NCI-H2196 treated with DMSO at 0.1 percent for 48 hours (cell line): ENCODE measurements around the gene EID3.
A peak's percentile ranks its signal among the peaks of the same experiment; 100 is the strongest.
"Not testable (repeated sequence)": the region's sequence is repeated elsewhere in the genome, so short reads cannot be mapped to it uniquely, and the experiment has no call there.

Experiments
- DNase-seq: peaks from one replicate; lab custom pipeline; 2025; ENCODE audit not compliant: unreplicated experiment; lab: John Stamatoyannopoulos, UW

EID3 gene

DNA sequence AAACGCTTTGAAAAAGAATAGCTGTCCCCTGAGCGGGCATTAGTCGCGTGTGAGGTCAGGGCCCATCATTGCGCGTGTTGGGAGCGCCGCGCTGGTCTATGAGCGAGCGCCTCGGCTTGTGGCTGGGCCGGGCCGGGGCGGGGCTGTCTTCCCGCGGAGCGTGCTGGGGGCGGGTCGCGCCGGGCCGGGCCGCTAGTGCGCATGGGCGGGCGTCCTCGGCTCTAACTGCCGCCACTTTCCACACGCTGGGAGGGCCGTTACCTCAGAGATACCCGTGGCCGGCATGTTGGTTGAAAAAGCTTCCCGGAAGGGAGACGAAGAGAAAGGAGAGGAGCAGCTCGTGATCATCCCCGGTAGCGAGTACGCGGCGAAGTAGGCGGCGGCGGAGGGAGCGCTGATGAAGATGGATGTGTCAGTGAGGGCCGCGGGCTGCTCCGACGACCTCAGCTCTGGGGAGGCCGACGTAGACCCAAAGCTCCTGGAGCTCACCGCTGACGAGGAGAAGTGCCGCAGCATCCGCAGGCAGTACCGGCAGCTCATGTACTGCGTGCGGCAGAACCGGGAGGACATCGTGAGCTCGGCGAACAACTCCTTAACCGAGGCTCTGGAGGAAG lies at the start of gene EID3:
EID3 (plus strand) TSS at position 202 of the 614 bp plus-strand sequence; CDS start at position 398, 196 bp downstream.
- DNase-seq = no peak

DNA sequence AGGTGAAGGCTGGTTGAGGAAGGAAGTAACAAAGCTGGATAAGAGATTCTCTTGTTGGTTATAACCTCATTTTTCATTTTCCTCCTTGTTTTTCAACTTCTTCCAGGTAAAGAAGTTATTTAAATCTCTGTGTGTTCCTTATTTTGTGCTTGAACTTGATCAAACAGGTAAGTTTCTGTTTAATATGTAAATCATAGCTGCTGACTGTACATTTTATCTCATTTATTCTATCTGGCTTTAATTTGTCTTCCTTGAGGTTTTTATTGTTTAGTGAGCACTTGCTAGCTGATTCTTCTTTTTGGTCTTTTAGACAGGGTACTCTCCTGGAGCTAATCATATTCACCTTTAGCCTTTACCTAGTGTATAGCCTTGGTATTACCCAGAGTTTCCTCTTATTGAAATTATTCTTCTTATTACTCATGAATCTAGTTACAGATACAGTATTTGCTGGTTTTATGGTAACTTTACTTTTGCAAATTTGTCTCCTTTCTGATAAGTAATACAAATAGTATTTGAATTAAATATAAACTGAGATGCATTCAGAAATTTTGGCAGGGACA lies 45.5 kb upstream of the EID3 start:
- DNase-seq = no peak

DNA sequence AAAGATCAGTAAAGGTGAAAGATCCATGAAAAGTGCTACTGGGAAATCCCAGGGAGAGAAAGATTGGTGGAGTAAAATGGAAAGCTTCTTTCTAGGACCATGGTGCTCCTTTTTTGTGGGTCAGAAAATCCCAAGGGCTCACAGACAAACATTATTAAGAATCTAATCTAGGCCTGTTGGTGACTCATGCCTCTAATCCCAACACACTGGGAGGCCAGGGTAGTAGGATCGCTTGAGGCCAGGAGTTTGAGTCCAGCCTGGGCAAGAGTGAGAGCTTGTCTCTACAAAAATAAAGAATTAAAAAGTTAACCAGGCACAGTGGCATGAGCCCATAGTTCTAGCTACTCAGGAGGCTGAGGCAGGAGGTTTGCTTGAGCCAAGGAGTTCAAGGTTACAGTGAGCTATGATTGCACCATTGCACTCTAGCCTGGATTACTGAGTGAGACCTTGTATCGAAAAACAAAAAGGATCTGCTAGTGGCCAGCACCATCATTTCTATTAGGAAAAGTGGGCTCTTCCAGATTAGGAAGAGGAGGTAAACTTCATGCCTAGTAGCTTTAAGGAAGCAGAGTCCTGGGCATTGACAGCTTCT lies 45.0 kb upstream of the EID3 start:
- no peak for DNase-seq

GRCh38 chr12:104263026-104263425 lies 40.5 kb upstream of the EID3 start:
- DNase-seq = no peak

DNA sequence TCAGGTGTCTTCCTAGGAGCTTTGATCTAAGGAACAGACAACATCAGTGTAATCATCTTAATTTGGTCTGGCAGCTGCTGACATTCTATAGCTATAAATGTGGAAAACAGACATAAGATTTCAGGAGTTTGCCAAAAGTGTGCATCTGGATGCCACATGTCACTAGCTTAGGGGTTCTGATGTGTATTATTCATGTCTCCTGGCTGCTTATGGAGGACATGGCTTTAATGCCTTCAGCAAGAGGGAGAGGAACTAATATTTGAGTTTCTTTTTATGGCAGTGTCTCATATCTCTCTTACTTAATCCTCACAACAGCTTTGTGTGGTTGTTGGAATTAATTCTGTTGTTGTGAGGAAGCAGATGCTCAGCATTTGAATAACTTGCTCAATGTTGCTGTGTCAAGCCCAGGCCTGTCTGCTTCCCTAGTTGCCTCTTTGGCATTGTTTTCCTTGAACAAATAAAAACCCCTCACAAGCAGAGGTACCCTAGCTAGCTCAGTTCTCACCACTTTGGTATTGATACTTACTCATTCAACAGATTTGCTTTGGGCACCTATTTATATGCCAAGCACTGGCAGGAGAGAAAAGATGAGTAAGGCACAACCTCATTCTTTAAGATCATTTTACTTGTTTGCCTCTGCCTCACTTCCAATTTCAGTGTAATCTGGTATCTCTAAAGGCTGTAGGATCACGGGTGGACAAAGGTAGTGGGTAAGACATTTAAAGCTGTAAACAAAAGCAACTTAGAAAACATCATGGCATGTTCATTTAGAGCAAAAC lies 39.8 kb upstream of the EID3 start:
- peak; percentile 28 for DNase-seq

DNA sequence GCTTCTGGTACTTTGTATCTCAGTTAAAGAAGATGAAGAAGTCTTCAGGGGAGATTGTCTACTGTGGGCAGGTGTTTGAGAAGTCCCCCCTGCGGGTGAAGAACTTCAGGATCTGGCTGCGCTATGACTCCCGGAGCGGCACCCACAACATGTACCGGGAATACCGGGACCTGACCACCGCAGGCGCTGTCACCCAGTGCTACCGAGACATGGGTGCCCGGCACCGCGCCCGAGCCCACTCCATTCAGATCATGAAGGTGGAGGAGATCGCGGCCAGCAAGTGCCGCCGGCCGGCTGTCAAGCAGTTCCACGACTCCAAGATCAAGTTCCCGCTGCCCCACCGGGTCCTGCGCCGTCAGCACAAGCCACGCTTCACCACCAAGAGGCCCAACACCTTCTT lies 38.1 kb upstream of the EID3 start:
- not testable (repeated sequence) for DNase-seq

DNA sequence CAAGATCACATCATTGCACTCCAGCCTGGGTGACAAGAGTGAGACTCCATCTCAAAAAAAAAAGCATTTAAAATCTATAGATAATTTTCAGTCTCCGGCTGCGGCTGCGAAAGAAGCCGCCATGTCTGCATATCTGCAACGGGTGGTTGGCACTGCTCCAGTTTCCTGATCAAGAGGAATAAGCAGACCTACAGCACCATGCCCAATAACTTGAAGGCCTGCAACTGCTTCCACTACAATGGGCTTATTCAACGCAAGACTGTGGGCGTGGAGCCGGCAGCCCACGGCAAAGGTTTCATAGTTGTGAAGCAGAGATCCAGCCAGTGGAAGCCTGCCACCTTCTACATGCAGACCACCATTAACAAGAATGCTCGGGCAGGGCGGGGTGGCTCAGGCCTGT lies 30.6 kb upstream of the EID3 start:
- DNase-seq = no peak

DNA sequence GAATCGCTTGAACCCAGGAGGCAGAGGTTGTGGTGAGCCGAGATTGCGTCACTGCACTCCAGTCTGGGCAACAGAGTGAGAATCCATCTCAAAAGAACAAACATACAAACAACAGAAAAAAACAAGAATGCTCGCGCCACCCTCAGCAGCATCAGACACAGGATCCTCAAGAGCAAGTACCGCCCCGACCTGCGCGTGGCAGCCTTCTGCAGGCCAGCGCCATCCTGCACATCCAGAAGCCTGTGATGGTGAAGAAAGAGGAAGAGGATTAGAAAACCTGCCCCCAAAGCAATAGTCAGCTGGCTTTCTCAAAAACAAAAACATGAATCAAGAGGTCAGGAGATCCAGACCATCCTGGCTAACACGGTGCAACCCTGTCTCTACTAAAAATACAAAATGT lies 30.0 kb upstream of the EID3 start:
- no peak for DNase-seq

DNA sequence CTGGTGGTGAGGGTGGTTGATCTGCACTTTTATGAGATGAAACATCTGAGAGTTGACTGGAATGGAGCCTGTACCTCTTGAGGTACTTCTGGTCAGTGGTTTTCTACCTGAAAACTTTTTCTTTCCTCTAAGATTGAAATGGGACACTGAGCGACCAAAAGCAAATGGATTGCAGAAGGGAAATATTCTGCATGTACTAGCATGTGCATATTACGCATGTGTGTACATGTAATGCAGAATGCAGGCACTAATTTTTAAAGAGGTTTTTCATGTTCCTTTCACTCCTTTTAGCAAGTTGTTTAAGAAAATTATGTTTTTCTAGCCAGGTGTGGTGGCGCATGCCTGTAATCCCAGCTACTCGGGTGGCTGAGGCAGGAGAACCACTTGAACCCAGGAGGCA lies 28.7 kb upstream of the EID3 start:
- no peak for DNase-seq

GRCh38 chr12:104275689-104276088 lies 27.9 kb upstream of the EID3 start:
- DNase-seq = no peak

DNA sequence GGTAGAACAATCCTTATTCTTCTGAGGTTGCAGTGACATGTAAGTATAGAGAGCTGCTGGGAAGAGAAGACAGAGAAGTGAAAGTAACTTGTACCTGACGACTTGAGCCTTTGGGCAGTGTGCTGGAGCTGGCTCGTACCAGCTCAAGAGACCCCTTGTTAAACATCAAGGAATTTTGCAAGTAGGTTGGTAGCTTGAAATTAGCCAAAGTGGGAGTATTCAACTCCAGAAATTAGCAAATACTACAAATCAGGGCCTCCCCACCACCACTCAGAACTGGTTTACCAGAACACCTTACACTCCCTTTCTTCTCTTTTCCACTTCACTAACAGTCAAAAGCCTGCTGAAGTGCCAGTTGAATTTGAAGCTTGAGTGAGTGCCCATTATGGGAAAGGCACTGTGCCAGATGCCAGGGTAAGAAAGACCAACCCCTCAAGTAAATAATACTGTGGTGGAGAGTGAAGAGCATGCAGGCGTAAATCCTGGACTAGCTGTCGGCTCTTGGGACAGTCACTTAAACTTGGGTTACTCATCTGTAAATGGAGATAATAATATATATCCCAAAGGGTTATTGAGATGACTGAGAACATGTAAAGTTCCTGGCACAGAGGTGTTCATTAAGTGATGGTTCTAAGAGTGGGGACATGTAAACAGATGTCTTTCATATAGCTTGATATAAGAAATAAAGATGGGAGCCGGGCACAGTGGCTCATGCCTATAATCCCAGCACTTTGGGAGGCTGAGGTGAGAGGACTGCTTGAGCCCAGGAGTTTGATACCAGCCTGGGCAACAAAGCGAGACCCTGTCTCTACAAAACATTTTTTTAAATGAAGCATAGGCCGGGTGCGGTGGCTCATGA lies 27.0 kb upstream of the EID3 start:
- DNase-seq = peak; percentile 44

- DNase-seq = no peak
Measured at GRCh38 chr12:104279164-104279563, 24.4 kb upstream of the EID3 start.

GRCh38 chr12:104280111-104280510 lies 23.4 kb upstream of the EID3 start:
- no peak for DNase-seq

DNA sequence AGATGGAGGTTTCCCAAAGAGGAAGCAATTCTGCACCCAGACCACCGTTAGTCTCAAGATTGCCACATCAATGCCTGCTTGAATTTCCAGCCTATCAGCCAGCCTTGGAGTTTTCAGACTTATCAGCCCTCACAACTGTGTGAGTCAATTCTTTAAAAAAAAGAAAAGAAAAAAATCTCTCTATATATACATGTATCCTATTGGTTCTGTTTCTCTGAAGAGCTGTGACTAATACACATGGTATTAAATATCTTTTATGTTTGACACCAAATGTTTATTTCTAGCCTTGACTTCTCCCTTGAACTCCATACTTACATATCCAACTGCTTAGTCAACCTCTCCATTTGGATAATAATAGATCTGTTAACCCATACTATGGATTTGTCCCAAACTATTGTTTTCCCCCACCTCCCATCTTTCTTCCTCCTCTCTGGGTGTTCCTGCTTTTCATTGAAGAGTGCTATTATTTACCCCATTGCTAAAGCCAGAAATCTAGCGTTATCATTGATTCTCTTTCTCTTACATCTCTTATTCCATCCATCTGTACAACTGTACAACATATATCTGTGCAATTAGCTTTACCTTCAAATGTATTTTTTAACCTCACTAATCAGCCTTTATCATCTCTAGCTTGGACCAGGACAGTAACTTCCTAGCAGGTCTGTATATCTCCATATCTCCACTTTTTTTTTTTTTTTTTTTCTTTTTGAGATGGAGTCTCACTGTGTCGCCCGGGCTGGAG lies 22.7 kb upstream of the EID3 start:
- DNase-seq = no peak

GRCh38 chr12:104281636-104282035 lies 21.9 kb upstream of the EID3 start:
- DNase-seq = no peak

- no peak for DNase-seq
Measured at GRCh38 chr12:104282109-104282508, 21.4 kb upstream of the EID3 start.

- peak; percentile 30 for DNase-seq
Measured at GRCh38 chr12:104285740-104286515, 17.6 kb upstream of the EID3 start.

DNA sequence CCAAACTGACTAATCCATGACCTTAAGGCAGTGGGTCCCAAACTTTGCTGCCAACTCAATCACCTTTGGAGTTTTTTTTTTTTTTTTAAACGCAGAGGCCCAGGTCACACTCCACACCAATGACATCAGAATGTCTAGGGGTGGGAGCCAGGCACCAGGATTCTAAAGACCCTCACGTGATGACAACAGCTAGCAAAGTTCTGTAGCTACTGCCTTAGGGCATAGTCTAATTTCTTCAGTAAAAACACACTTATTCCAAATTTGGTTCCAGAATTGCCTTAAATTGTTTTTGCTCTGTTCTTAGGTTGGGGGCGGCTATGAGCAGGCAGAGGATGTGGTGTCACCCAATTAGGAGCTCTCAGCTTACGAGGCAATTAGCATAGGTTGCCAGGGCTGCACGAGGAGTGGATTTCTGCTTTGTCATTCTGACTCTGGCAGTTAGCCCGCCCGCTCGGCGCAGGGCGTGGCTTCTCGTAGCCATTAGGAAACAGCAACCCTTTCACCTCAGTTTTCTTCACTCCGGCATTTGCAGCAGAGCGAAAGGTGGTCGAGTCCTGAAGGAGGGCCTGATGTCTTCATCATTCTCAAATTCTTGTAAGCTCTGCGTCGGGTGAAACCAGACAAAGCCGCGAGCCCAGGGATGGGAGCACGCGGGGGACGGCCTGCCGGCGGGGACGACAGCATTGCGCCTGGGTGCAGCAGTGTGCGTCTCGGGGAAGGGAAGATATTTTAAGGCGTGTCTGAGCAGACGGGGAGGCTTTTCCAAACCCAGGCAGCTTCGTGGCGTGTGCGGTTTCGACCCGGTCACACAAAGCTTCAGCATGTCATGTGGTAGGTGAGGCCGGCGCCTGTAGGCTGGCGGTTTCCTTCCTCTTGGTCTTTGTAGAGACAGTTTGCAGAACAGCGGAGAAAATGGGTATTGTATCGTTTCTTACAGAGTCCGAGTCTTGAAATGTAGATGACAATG lies 16.7 kb upstream of the EID3 start:
- DNase-seq = peak; percentile 92
